CD4-positive, alpha-beta T cell treated with Interleukin-15 for 1 hour (primary cell): ENCODE data around the gene SUDS3.
"Not testable (repeated sequence)": the region's sequence is repeated elsewhere in the genome, so short reads cannot be mapped to it uniquely, and the experiment has no call there.

Experiments used
- DNase-seq: peaks from one replicate; pipeline ENCODE4 v3.0.0-alpha.2; 2020

Gene SUDS3

DNA sequence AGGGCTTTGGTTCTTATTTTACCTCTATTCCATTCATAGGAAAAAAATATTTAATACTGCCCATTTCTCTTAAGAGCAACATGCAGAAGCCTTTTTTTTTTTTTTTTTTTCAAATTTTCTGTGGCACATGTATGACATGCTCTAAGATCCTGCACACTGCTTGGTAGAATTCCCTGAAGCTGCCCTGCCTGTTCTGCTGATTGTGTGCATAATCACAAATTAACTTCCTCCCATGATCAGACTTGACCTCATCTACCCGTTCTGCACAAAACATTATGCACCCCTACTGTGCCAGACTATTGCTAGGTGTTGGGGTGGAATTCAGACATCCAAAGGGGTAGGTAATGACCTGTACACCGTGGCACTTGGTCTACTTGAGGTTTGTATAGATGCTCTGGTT, 22.2 kb downstream of the SUDS3 start:
- DNase-seq, result no peak

DNA sequence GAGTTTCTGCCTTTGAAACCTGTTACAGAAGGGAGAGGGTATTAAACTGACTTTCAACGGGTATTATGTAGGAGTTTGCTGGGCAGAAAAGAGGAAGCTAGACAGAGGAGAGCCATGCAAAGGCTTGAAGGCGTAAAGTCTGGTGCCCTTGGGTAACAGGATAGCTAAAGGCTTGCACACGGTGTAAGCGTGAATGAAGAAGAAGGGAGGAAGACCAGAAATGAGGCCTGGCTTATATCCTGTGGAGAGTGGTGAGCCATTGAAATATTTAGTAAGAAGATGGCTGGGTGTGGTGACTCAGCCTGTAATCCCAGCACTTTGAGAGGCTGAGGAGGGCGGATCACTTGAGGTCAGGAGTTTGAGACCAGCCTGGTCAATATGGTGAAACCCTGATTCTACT, 22.6 kb downstream of the SUDS3 start:
- DNase-seq, result no peak

DNA sequence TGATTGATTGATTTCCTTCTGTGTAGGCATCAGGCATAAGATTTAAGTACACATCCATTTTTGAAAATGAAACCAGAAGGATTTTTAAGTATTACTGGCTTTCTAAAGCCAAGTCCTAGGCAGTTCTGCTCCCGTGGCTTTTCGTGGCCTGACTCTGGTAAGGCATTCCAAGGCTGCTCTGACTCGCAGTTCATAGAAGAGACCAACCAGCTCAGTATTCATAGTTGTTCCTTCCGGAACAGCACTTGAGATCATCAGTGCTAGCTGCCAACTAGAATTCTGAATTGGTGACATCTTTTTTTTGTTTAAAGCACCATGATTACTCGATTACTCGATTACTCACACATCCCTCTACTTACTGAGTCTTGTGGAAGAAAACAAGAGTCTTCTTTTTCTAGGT, 25.9 kb downstream of the SUDS3 start:
- no peak for DNase-seq

DNA sequence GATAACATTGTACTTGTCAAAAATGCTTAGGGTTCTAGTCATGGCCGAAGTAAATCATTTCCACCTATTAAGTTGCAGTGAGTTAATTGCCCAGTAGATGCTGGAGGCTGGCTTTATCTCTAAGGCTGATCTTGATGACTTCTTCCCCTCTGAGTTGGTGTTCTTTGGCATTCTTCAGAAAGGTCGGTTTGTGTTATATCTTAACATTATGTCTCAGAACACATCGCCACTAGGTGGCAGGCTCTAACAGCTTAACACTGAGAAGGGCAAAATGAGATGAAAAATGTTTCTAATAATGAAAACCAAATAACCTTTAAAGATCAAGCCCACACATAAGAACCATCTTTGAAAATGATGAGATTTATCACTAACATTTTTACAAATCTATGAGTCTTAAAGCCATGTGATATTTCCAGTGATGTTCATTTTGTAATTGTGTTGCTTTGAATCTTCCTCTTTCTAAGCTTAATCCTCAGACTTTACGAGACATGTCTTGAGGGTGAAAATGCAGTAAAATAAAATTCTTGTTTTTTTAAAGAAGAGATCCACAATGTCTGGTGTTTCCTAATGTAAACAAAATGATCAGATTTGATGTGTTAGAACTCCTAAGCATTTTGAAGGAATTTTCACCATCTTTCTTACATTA, 28.6 kb downstream of the SUDS3 start:
- no peak for DNase-seq

DNA sequence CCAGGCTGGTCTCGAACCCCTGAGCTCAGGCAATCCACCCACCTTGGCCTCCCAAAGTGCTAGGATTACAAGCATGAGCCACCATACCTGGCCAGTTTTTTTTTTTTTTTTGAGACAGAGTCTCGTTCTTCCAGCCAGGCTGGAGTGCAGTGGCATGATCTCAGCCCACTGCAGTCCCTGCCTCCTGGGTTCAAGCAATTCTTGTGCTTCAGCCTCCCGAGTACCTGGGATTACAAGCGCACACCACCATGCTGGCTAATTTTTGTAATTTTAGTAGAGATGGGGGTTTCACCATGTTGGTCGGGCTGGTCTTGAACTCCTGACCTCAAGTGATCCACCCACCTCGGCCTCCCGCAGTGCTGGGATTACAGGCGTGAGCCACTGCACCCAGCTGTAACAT, 31.9 kb downstream of the SUDS3 start:
- not testable (repeated sequence) for DNase-seq

DNA sequence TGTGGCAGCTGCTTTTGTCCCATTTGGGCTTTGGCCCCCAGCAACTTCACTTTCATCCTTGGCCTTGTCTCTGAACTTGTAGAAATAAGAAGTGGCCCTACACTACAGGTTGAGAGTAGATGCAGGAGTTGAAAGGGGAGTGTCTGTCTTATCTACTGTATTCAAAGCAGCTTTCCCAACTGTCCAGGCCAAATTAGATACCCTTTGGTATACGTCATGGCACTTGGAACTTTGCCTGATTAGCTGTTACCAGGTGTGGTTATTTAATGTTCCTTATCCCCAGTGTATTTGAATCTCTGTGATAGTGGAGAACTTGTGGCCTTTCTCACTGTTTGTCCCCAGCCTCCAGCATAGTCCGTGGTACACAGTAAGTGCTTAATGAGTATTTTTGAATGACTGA, 33.5 kb downstream of the SUDS3 start:
- no peak for DNase-seq

DNA sequence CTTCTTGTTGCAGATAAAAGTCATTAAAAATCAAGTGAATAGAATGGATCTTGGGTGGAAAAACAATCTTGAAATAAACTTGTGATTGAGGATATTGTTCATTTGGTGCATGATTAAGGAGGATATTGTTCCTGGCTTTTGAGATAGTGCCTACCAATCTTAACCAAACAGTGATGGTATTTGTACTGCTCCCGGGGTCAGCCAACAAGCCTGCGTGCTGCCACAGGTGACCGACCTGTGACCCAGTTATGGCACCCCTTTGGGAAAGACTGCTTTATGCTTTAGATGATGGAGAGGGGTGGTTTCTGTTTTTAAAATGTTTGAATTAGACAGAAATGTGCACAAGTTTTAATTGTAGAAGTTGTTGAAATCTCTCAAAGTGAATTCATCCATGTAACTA, 41.6 kb downstream of the SUDS3 start:
- no peak for DNase-seq

DNA sequence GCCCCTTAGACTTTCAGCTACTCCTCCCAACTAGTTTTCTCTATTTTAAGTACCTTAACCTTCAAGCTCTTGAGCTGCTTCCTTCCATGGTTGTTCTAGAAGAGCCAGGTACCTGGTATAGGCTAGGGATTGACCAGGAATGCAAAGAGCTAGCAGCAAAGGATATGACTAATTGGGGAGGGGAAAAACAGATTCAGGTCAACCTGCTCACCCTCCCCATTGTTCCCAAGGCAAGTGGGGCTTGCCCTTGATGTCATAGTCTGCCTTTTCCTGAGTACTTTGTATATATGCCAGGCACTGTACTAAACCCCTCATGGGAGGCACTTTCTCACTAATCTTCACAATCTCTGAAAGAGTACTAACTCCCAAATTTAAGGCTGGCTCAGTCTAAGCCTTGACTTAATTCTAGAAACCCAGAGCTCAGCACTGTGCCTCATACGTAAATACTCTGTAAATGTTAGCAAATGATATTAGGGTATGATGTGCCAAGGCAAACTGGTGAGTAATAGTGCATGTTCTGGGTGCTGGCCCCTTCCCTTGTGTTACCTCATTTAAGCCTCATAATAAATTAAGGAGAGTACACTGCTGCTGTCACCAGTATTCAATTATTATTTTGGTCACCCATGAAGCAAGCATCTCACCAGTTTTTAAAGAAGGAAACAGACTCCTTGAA, 42.2 kb downstream of the SUDS3 start:
- no peak for DNase-seq

DNA sequence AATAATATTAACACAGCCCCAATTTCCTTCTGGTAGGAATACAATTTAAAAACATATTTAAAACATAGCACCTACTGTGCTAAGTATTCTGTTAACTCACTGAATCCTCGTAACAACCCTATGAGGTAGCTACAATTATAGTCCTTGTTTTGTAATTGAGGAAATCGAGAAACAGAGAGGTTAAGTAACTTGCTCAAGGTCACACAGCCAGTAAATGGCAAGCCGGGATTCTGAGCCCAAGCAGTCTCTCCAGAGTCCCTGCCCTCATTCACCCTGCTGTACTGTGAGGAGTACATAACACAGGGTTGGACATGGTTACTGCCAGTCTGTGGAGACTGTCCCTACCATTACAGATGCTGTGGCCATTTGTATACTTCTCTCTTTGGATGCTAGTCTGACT, 44.3 kb downstream of the SUDS3 start:
- no peak for DNase-seq

DNA sequence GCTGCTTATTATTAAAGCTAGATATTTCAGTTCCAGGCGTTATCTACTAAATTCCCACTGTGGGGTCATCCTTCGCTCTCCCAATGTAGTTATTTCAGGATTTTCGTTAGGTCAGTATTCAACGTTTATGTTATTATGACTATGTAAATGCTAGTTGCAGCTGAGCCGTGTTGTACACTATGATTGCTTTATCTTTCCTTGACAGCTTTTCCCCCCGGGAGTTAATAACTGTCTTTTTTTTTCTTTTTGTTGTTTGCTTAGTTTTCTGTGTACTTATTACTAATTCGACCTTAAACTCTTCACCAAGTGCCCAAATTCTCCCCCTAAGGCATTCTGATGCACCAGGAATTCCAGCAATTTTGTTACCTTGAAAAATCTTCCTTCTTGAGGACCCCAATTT, 48.5 kb downstream of the SUDS3 start:
- no peak for DNase-seq

DNA sequence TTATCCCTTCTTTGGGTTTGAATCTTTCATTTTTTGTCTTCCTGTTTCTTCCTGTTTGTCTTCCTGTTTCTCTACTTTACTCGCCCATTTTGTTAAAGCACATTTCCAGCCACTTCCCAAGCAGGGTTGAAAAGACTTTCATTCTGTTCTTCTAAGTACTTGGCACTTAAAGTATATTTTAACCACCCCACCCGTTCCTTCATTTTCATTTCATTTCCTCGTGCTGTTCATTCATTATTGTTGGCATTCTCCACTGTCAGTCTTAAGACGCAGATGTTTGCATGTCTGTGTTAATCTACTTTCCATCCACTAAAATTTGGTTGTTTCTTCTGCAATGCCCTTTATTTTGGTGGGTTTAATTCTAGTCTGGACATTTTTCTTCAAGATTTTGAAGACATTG, 49.0 kb downstream of the SUDS3 start:
- DNase-seq, result no peak

DNA sequence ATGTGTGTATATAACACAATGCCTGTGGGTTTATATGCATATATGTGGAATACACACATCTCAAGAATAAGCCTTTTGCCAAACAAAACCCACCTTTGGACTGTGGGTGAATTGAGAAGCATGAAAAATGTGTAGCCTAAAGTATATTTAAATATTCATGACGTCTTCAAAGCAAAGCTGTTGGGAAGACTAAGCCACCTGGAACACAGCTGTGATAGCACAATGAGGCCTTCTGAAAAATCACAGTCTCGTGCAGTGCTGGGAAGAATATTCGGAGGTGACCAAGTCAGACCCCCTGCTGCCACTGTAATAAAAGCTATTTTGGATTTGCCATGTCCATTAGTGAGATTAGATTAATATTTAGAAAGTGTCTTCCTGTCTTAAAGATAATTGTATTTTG, 51.5 kb downstream of the SUDS3 start:
- DNase-seq, result no peak

DNA sequence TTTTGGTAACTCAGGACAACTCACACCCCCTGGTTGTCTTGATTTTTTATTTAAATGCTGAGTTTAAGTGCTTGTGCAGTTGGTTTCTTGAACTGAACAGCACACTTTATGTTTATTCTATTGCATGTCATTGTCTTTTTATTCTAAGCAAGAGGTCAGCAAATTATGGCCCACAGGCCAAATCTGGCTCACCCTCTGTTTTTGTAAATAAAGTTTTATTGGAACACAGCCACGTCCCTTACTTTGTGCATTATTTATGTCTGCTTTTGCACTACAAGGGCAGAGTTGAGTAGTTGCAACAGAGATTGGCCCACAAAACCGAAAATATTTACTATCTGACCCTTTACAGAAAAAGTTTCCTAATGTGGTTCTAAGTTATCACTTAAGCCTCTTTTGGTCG, 52.3 kb downstream of the SUDS3 start:
- no peak for DNase-seq

DNA sequence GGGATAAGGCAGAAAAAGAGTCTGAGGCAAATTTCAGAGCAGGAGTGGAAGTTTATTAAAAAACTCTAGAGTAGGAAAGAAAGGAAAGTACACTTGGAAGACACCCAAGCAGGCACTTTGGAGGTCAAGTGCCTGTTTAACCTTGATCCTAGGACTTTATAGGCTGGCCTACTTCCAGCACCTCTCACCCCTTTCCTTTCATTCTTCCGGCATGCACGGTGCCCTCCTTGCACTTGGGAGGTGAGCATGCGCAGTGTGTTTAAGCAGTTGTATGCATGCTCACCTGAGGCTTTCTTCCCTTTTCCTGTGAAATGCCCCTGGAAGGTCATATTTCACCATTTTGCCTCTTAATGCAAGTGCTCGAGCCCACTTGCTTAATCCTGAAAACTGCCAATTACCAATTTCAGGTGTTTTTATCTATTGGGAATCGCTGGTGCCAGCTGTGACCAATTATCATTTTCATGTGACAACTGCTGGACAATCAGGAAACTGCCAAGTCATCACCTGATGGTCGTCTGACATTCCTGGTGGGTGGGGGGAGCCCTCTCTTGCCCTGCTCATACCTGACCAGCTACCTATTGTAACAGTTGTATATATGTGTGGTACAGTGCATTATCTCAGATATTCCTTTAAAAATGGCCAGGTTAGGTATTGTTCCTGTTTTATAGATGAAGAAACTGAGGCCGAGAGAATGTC, 53.5 kb downstream of the SUDS3 start:
- no peak for DNase-seq

DNA sequence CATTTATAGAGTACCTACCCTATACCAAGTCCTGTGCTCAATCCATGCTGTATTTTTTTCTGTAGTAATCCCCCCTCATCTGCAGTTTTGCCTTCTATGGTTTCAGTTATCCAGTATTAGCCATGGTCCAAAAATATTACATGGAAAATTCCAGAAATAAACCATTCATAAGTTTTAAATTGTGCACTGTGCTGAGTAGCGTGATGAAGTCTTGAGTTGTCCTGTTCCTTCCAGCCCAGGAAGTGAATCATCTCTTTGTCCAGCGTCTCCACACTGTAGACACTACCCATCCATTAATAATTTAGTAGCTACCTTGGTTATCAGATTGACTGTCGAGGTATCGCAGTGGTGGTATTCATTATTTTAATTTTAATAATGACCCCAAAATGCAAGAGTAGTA, 54.2 kb downstream of the SUDS3 start:
- DNase-seq, result no peak

DNA sequence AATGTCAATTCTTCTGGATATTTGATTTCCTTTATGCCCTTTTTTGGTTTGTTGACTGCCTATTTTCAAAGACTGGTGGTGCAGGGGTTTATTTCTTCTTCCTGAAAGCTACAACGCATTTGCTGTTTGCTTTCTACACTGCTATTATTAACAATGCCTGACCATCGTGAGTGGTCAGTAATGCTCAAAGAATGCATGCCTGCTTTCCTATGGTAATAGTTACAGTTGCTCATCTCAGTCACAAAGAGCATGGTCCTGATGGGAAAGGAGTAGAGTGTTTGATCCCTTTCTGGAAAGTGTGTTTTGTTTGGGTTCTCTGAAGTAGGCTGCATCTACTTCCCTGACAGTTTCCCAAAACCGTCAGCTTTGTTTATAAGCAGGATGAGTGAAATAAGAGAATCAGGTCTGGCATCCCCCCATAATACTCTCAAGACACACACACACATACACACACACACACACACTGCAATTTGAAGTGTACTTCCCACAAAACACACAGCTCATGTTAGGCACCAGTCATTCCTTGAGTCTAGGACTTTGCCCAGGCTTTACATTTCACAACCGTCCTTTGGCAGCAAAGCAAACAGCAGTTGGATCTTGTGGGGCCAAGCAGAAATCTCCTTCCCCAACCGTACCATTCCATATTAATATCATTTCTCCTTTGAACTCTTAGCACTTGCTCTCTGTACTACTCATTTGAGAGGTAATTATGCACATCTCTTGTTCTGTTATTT, 56.6 kb downstream of the SUDS3 start:
- DNase-seq, result no peak

DNA sequence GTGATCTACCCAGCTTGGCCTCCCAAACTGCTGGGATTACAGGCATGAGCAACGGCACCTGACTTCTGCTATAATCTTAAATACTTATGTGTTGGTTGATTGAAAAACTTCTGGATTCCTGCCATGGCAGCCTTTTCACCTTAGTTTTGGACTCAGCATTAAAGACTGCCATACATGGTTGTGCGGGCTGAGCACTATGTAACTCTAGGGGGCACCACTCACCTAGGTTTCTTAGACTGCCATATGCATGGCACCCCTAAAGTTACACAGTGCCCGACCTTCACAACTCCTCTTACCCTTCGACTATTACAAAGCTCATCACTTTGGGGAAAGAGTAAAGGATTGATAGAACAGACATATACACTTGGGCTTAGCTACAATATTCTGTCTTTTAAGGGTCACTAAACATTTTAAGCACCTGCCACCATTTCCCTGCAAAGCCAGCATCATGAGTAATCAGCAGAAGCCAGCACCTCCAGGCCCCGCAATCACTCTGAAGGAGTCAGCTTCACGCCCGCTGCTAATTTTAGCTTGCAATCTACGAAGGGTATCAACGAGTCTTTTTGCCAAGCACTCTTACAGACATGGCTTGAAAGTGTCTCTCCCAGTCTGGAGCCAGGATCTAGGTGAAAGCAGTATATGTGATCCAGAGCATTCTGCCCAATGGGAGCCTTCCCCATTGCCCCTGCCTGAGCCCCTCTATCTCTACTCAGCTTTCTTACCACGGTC, 59.8 kb downstream of the SUDS3 start:
- no peak for DNase-seq

DNA sequence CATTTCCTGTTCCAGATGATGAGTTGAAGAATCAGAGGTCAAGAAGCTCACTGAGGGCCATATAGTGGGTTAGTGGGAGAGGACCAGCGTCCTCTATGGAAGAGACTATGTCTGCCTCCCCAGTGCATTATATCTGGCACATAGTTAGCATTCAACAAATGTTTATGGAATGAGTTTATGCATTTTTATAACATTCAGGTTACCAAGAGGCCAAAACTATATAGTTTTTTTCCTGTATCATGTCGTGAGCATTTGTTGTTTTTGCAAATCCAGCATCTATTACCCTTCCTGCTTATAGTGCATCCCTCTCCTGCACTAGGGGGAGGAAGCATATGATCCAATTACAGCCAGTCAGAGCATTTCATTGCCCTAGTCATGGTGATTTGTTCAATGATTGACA, 60.6 kb downstream of the SUDS3 start:
- DNase-seq, result no peak

DNA sequence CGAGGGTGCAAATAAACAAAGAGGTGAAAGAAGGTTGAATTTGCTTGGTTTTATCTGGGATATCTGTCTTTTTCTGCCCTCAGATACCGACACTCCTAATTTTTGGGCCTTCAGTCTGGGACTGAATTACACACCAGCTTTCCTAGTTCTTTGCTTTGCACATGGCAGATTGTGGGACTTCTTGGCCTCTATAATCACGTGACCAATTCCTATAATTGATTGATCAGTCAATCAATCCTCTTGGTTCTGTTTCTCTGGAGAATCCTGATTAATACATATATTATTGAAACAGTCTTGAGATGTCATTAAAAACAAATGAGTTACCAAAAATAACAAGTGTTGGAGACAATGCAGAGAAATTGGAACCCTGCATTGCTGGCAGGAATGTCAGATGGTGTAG, 62.7 kb downstream of the SUDS3 start:
- no peak for DNase-seq

DNA sequence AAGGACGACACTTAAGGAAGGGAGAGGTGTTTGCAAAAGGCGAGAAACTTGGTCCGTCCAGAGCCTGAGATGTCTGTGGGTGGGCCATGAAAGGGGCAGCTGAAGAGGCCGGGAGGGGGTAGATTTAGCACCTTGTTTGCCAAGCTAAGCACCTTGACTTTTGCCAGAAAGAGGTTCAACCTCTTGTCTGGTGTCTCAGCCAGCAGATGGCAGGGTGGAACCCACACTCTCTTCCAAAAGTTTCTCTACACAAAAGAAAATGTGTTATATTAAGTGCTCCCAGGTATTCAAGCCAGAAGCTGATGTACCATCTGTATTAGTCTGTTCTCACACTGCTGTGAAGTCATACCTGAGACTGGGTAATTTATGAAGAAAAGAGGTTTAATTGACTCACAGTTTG, 69.9 kb downstream of the SUDS3 start:
- no peak for DNase-seq

DNA sequence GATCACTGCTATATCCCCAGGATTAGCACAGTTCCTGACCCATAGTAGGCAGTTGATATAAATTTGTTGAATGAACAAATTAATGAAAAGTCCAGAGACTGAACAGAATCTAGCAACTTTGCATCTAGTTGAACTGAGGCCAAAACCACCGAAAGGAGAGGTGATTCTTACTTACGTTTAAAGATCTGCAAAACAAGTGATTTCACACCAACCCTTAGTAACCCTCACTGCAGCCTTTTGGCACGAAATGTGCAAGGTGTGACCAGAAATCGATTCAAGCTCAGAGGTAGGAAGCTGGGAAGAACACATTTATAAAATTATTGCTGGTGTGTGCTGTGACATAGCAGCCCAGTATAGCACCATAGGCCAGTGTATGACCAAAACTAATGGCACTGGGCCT, 70.8 kb downstream of the SUDS3 start:
- DNase-seq, result no peak

DNA sequence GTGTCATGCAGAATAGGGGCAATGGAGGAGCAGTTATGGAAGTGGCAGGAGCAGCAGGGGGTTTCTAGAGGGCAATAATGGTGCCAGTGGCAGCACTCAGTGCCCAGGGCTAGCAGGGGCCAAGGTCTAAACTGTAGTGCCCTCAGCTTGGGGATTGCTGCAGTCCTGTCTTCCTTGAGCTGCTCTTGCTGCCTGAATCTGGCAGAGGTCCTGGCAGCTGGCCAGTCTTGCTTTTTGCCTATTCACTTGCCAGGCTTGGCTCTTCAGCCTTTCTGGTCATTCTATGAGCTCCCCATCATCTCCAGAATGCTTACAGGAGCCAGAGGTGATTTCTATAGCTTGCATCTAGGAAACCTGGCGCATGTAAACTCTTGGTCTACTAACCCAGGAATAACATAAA, 72.0 kb downstream of the SUDS3 start:
- DNase-seq, result no peak

DNA sequence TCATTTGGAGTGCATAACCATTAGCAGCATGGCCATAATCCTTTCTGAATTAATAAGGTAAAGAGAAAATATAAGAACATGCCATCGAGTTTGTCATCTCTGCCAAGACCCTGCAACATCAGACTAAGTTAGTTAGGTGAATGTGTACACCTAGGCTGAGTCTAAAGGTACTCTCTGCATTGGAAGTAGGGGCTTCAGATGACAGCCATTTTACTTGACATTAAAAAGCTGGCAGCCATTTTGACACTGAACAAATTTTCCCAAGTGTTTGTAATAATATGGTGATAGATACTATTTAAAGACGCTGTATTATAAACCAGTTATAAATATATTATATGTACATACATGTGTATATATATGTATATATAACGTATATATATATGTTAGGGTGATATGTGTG, 79.0 kb downstream of the SUDS3 start:
- DNase-seq, result no peak
